Spleen (tissue), 7 donors: ENCODE results near the gene SPATA16.

Experiments used
- POLR2AphosphoS5 ChIP-seq, 3 donors: sonication (generic); formaldehyde crosslinking; IDR thresholded peaks; one replicate each; pipeline ENCODE4 v1.5.1; 2017; ENCODE audit warnings: antibody characterized with exemption in 3 of 3
- TF ChIP-seq, protein P1 (sequence below), 11 experiments: fragments of 200-600 bp in 7 of 11; fragments of 450-650 bp in 4 of 11; sonication (generic) in 4 of 11; IDR thresholded peaks in 8 of 11; conservative IDR thresholded peaks in 3 of 11; 1 replicate in 7 of 11; 2 replicates in 4 of 11; pipeline versions ENCODE4 v1.4.0 to v1.8.0; 2016 to 2021; ENCODE audit warnings: antibody characterized with exemption in 11 of 11, inconsistent platforms in 4 of 11, mild to moderate bottlenecking in 1 of 11
- donor health status: DM: no; HTN: no; CAD: no; lungs with moderate emphysema.
- donor health status: DM: no; HTN: no; CAD: no.
- donor health status: DM: no; HTN: no; CAD: no.

DNA sequence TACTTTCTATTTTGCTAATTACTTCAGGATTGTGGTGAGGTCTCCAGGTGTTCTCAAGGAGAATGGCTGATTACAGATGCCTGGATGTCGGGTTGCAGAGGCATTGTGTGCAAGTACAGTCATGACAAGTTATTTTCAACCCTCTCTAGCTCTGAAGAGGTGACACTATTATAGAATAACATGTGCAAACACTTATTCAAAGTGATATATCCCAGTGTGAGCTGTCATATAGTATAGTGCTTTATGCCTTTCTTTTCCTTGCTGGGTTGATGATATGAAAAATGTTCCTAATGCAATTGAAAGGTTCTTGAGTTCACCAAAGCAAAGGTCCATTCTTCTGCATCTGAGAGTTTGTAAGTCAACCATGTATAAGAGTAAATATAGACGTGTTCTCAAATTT, 167.2 kb downstream of the SPATA16 start:
- TF ChIP-seq, protein P1, sequence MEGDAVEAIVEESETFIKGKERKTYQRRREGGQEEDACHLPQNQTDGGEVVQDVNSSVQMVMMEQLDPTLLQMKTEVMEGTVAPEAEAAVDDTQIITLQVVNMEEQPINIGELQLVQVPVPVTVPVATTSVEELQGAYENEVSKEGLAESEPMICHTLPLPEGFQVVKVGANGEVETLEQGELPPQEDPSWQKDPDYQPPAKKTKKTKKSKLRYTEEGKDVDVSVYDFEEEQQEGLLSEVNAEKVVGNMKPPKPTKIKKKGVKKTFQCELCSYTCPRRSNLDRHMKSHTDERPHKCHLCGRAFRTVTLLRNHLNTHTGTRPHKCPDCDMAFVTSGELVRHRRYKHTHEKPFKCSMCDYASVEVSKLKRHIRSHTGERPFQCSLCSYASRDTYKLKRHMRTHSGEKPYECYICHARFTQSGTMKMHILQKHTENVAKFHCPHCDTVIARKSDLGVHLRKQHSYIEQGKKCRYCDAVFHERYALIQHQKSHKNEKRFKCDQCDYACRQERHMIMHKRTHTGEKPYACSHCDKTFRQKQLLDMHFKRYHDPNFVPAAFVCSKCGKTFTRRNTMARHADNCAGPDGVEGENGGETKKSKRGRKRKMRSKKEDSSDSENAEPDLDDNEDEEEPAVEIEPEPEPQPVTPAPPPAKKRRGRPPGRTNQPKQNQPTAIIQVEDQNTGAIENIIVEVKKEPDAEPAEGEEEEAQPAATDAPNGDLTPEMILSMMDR (IDR thresholded peaks at IDR 0.05 in 8 of 11, conservative IDR thresholded peaks at IDR 0.05 in 3 of 11), result no peak
- no peak for TF ChIP-seq POLR2AphosphoS5 (IDR thresholded peaks at IDR 0.05)
